HG02623 (cell line): Measurements from ENCODE around the gene TARS3.

Experiments
- ATAC-seq: cut with Tn5 transposase; IDR thresholded peaks from one replicate; pipeline ENCODE4 v1.9.1; 2021; ENCODE audit warnings: moderate library complexity; ENCODE audit not compliant: unreplicated experiment

The TARS3 gene

DNA sequence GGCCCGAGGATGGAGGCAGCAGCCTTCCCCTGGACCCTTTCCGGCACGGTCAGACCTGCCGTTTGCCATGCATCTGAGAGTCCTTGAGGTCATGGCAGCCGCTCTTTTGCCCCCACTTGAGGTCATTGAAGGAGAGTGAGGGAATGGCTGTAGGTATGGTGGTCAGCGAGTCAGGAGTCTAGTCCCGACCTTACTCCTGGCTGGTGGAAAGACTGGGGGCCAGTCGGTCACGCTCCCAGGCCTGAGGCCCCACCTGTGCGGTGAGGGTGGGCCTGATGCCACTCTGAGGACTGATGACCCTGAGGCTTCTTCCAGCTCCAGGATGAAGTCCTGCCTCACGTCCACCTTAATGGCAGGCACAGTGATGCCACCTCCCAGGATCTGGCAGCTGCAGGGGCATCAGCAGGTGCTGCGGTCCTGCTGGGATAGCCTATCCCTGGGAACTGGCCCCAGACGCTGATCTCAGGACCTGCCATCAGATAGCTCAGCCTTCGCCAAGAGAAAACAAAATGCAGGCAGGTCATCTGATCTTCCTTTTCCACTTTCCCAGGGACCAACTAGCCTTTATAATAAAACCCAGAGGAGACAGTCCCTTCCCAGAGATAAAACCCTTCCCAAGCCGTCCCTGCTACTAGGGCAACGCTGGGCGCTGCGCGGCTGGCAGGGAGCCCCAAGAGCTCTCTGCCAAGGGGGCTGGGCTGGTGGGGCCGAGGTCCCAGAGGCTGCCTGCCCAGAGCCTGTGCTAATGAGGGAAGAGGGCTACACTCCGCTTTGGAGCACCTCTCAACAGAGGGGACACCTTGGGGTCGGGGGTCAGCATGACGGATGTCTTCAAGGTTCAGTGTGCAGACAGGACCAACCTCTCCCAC, 114.3 kb downstream of the TARS3 start:
- no peak for ATAC-seq

DNA sequence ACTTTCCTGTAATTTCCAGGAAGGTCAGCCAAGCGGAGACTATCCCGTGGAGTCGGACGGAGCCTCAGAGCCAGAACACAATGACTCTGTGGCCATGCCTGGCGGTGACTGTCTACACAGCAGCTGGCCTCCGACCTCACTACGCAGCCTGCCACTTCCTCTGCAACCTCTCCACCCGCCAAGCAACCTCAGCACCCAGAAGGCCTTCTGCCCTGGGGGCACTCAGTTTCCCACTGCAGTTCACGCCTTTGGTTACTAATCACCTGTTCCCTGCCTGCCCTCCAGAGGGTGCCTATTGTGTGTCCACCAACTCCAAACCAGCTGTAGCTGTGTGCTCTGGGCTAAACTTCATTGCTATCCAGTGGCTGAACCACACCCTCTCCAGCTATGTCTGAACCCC, 116.1 kb downstream of the TARS3 start:
- no peak for ATAC-seq

DNA sequence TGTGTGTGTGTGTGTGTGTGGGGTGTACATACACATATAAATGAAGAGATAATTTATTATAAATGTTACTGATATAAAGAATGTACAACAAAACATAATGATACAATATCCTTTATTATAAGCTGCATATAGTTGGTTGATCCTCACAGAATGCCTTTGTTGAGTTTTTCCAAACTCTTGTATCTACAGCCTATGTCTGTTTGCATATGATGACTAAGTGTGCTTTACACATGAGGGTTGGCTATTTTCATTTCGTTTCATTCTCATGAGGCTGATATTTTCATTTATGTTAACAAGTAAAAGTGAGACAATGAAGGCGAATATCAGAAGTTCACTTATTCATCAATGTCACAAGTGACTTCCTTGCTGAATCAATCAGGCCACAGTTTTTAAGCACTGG, 117.2 kb downstream of the TARS3 start:
- no peak for ATAC-seq

DNA sequence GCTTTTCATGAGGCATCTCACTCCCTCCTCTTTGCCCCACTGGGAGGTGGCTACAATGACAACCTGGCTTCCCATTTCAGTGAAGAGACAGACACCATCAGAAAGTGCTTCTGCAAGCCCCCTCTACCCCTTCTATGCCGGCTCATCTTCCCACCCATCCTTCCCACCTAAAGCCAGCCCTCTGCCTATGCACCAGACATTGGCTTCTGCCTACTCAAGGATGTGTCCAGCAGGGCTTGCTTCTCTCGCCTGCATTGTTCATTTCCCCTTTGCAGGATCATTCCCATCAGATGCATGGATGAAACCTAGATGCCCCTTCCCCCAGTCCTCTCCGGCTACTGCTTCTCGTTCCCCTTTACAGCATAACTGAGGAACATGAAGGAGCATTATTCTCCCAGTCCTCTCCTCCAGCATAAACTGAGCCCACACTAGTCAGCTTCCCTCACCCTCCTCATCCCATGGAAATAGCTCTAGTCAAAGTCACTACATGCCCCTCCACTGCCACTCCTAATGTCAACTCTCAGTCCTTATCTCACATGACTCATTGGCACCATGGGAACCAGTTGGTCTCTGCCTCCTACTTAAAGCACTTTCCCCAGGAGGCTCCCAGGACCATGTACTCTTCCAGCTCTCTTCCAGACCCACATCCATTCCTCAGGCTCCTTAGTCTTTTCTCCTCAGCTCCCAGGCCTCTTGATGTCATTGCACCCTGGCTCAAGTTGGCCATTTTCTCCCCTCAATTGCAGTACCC, 120.0 kb downstream of the TARS3 start:
- ATAC-seq, result no peak
